ENCODE results near the gene TMEM258.

Gene TMEM258

DNA sequence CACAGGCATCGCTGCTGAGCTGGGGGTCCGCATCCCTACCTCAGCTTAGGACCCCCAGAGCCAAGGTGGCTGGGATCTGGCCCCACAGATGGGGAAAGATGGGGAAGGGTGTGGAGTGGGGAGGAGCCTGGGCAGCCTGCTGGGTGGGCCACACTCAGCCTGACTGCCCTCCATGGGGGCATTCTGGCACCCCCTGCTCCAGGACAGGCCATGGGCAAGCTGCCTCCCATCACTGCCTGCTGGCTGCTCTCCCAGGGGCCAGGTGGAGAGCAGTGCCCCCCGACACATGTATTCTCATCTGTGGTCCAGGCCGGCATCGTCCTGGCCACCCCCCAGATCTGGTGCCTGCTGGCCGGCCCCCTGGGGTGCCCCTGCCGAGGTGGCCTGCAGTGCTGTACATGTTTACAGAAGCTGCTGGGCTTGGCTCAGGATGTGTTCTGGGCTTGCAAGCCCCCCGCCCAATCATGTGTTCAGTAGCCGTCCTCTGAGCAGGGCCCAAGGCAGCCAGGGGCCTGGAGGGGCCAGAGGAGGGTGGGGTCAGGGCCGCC is 47.7 kb downstream of the TMEM258 start:
- no peak for ATAC-seq
- no peak for TF ChIP-seq ZC3H10 (CRISPR knock-in tag; IDR thresholded peaks at IDR 0.05)
- no peak for TF ChIP-seq BACH2 (CRISPR knock-in tag; IDR thresholded peaks at IDR 0.05; ENCODE audit: borderline replicate concordance)
- TF ChIP-seq ZNF565 (CRISPR knock-in tag; conservative IDR thresholded peaks at IDR 0.05; ENCODE audit: low read depth): no peak
- TF ChIP-seq, protein P1, sequence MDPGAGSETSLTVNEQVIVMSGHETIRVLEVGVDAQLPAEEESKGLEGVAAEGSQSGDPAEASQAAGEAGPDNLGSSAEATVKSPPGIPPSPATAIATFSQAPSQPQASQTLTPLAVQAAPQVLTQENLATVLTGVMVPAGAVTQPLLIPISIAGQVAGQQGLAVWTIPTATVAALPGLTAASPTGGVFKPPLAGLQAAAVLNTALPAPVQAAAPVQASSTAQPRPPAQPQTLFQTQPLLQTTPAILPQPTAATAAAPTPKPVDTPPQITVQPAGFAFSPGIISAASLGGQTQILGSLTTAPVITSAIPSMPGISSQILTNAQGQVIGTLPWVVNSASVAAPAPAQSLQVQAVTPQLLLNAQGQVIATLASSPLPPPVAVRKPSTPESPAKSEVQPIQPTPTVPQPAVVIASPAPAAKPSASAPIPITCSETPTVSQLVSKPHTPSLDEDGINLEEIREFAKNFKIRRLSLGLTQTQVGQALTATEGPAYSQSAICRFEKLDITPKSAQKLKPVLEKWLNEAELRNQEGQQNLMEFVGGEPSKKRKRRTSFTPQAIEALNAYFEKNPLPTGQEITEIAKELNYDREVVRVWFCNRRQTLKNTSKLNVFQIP (CRISPR knock-in tag; IDR thresholded peaks at IDR 0.05; ENCODE audit: borderline replicate concordance, low read depth): no peak
- no peak for TF ChIP-seq TCF4 (CRISPR knock-in tag; IDR thresholded peaks at IDR 0.05; ENCODE audit: borderline replicate concordance)
- no peak for TF ChIP-seq RARB (CRISPR knock-in tag; IDR thresholded peaks at IDR 0.05)
- TF ChIP-seq ZFP30 (CRISPR knock-in tag; IDR thresholded peaks at IDR 0.05): no peak
- no peak for TF ChIP-seq TOX (CRISPR knock-in tag; IDR thresholded peaks at IDR 0.05; ENCODE audit: borderline replicate concordance)
- no peak for TF ChIP-seq OSR1 (CRISPR knock-in tag; IDR thresholded peaks at IDR 0.05)
- TF ChIP-seq ZNF70 (CRISPR knock-in tag; IDR thresholded peaks at IDR 0.05): no peak

DNA sequence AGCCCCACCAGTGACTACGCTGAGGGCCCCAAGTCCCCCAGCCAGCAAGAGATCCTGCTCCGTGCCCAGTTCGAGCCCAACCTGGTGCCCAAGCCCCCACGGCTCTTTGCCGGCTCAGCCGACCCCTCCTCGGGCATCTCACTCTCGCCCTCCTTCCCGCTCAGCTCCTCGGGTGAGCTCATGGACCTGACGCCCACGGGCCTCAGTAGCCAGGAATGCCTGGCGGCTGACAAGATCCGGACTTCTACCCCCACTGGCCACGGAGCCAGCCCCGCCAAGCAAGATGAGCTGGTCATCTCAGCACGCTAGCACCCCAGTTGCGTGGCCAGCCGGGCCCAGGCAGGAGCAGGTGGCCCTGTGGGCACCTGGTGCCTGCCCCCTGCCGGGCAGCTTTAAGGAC is 48.2 kb downstream of the TMEM258 start:
- TF ChIP-seq GLIS3 (CRISPR knock-in tag; IDR thresholded peaks at IDR 0.05) (no peak), TCF4 (CRISPR knock-in tag; IDR thresholded peaks at IDR 0.05; ENCODE audit: borderline replicate concordance) (no peak), ZC3H10 (CRISPR knock-in tag; IDR thresholded peaks at IDR 0.05) (no peak), ISL1 (CRISPR knock-in tag; IDR thresholded peaks at IDR 0.05) (no peak), ARNTL (CRISPR knock-in tag; IDR thresholded peaks at IDR 0.05; ENCODE audit: borderline replicate concordance, low read depth) (no peak), ZNF8 (CRISPR knock-in tag; IDR thresholded peaks at IDR 0.05) (no peak), CSDC2 (CRISPR knock-in tag; IDR thresholded peaks at IDR 0.05) (no peak), TOX (CRISPR knock-in tag; IDR thresholded peaks at IDR 0.05; ENCODE audit: borderline replicate concordance) (no peak), BACH2 (CRISPR knock-in tag; IDR thresholded peaks at IDR 0.05; ENCODE audit: borderline replicate concordance) (no peak), SNAI2 (CRISPR knock-in tag; IDR thresholded peaks at IDR 0.05) (no peak), ZNF70 (CRISPR knock-in tag; IDR thresholded peaks at IDR 0.05) (no peak), ZFP3 (CRISPR knock-in tag; IDR thresholded peaks at IDR 0.05) (no peak), ESRRG (CRISPR knock-in tag; IDR thresholded peaks at IDR 0.05) (no peak), RARB (CRISPR knock-in tag; IDR thresholded peaks at IDR 0.05) (no peak), PPARA (CRISPR knock-in tag; IDR thresholded peaks at IDR 0.05; ENCODE audit: borderline replicate concordance) (no peak)
- TF ChIP-seq, protein P2, sequence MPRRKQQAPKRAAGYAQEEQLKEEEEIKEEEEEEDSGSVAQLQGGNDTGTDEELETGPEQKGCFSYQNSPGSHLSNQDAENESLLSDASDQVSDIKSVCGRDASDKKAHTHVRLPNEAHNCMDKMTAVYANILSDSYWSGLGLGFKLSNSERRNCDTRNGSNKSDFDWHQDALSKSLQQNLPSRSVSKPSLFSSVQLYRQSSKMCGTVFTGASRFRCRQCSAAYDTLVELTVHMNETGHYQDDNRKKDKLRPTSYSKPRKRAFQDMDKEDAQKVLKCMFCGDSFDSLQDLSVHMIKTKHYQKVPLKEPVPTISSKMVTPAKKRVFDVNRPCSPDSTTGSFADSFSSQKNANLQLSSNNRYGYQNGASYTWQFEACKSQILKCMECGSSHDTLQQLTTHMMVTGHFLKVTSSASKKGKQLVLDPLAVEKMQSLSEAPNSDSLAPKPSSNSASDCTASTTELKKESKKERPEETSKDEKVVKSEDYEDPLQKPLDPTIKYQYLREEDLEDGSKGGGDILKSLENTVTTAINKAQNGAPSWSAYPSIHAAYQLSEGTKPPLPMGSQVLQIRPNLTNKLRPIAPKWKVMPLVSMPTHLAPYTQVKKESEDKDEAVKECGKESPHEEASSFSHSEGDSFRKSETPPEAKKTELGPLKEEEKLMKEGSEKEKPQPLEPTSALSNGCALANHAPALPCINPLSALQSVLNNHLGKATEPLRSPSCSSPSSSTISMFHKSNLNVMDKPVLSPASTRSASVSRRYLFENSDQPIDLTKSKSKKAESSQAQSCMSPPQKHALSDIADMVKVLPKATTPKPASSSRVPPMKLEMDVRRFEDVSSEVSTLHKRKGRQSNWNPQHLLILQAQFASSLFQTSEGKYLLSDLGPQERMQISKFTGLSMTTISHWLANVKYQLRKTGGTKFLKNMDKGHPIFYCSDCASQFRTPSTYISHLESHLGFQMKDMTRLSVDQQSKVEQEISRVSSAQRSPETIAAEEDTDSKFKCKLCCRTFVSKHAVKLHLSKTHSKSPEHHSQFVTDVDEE (CRISPR knock-in tag; IDR thresholded peaks at IDR 0.05): no peak
- TF ChIP-seq, protein P1 (CRISPR knock-in tag; IDR thresholded peaks at IDR 0.05; ENCODE audit: borderline replicate concordance, low read depth): no peak
- TF ChIP-seq, protein P3, sequence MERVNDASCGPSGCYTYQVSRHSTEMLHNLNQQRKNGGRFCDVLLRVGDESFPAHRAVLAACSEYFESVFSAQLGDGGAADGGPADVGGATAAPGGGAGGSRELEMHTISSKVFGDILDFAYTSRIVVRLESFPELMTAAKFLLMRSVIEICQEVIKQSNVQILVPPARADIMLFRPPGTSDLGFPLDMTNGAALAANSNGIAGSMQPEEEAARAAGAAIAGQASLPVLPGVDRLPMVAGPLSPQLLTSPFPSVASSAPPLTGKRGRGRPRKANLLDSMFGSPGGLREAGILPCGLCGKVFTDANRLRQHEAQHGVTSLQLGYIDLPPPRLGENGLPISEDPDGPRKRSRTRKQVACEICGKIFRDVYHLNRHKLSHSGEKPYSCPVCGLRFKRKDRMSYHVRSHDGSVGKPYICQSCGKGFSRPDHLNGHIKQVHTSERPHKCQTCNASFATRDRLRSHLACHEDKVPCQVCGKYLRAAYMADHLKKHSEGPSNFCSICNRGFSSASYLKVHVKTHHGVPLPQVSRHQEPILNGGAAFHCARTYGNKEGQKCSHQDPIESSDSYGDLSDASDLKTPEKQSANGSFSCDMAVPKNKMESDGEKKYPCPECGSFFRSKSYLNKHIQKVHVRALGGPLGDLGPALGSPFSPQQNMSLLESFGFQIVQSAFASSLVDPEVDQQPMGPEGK (CRISPR knock-in tag; IDR thresholded peaks at IDR 0.05; ENCODE audit: borderline replicate concordance): no peak
- TF ChIP-seq, protein P4, sequence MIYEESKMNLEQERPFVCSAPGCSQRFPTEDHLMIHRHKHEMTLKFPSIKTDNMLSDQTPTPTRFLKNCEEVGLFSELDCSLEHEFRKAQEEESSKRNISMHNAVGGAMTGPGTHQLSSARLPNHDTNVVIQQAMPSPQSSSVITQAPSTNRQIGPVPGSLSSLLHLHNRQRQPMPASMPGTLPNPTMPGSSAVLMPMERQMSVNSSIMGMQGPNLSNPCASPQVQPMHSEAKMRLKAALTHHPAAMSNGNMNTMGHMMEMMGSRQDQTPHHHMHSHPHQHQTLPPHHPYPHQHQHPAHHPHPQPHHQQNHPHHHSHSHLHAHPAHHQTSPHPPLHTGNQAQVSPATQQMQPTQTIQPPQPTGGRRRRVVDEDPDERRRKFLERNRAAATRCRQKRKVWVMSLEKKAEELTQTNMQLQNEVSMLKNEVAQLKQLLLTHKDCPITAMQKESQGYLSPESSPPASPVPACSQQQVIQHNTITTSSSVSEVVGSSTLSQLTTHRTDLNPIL (CRISPR knock-in tag; IDR thresholded peaks at IDR 0.05; ENCODE audit: low read depth): no peak
- TF ChIP-seq, protein P5, sequence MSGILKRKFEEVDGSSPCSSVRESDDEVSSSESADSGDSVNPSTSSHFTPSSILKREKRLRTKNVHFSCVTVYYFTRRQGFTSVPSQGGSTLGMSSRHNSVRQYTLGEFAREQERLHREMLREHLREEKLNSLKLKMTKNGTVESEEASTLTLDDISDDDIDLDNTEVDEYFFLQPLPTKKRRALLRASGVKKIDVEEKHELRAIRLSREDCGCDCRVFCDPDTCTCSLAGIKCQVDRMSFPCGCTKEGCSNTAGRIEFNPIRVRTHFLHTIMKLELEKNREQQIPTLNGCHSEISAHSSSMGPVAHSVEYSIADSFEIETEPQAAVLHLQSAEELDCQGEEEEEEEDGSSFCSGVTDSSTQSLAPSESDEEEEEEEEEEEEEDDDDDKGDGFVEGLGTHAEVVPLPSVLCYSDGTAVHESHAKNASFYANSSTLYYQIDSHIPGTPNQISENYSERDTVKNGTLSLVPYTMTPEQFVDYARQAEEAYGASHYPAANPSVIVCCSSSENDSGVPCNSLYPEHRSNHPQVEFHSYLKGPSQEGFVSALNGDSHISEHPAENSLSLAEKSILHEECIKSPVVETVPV (CRISPR knock-in tag; IDR thresholded peaks at IDR 0.05): no peak
- ATAC-seq: no peak
